Measurements from ENCODE around the gene TANC2. TPM values are rescaled to one million over a fixed set of nuclear protein-coding genes. Genes with fewer than 3 reads are reported as not detected.

Gene TANC2
- total RNA-seq, 3 donors from 2014 or later (not counting 1 experiment from before 2014, with no cell fraction given): 53.9 to 59.9 (median 59.4) TPM

GRCh38 chr17:62920300-62920699, 45.7 kb upstream of the TANC2 start:
- no peak overlapping the region for H3K4me3 ChIP-seq (ENCODE audit: low read length)
- H3K36me3 Mint-ChIP-seq: no peaks in the 10 kb centered on the region
- H3K27ac ChIP-seq (ENCODE audit: low read length): no peak overlapping the region
- peaks cover 0 to 12% of the 10 kb centered on the region in 2 donors for H3K27me3 Mint-ChIP-seq (ENCODE audit: low read depth in 2 of 2)
- H3K9me3 Mint-ChIP-seq: no peaks in the 10 kb centered on the region
- H3K9me3 ChIP-seq (ENCODE audit: control insufficient read depth, insufficient read depth, low read length): no peaks in the 10 kb centered on the region
- no peaks in the 10 kb centered on the region for H3K36me3 ChIP-seq (ENCODE audit: control insufficient read depth, insufficient read depth, low read length)
- no peaks in the 10 kb centered on the region for H3K27me3 ChIP-seq (ENCODE audit: control insufficient read depth, insufficient read depth, low read length)
- H3K4me3 Mint-ChIP-seq: no peak overlapping the region
- no peak for DNase-seq
- H3K27ac Mint-ChIP-seq: no peak overlapping the region
- intact Hi-C loops (cut with micrococcal nuclease): no loop called here
- no peaks in the 10 kb centered on the region for H3K4me1 ChIP-seq (ENCODE audit: control insufficient read depth, insufficient read depth, low read length)
- H3K4me1 Mint-ChIP-seq: no peaks in the 10 kb centered on the region
- WGBS (ENCODE audit: insufficient coverage): 80% methylated on average over 1 of the region's 1 CpG
- ATAC-seq: no peak
- no peak for TF ChIP-seq CTCF (IDR thresholded peaks at IDR 0.05)

- no peaks in the 10 kb centered on the region for H3K9me3 Mint-ChIP-seq
- 88% methylated on average over 8 of the region's 8 CpGs for WGBS (ENCODE audit: insufficient coverage)
- no peaks in the 10 kb centered on the region for H3K4me1 Mint-ChIP-seq
- H3K27ac ChIP-seq (ENCODE audit: low read length): no peak overlapping the region
- H3K4me3 Mint-ChIP-seq: no peak overlapping the region
- ATAC-seq (no peak), DNase-seq (no peak)
- no peaks in the 10 kb centered on the region for H3K36me3 ChIP-seq (ENCODE audit: control insufficient read depth, insufficient read depth, low read length)
- H3K27me3 Mint-ChIP-seq (ENCODE audit: low read depth in 2 of 2): peaks cover 0 to 12% of the 10 kb centered on the region in 2 donors
- H3K9me3 ChIP-seq (ENCODE audit: control insufficient read depth, insufficient read depth, low read length): no peaks in the 10 kb centered on the region
- H3K27ac Mint-ChIP-seq: no peak overlapping the region
- no peaks in the 10 kb centered on the region for H3K36me3 Mint-ChIP-seq
- no peak overlapping the region for H3K4me3 ChIP-seq (ENCODE audit: low read length)
- TF ChIP-seq CTCF (IDR thresholded peaks at IDR 0.05): no peak
- H3K4me1 ChIP-seq (ENCODE audit: control insufficient read depth, insufficient read depth, low read length): no peaks in the 10 kb centered on the region
- no peaks in the 10 kb centered on the region for H3K27me3 ChIP-seq (ENCODE audit: control insufficient read depth, insufficient read depth, low read length)
- intact Hi-C loops (cut with micrococcal nuclease): no loop called here
Measured at GRCh38 chr17:62921817-62922216, 44.2 kb upstream of the TANC2 start.

GRCh38 chr17:62923258-62924150, 42.5 kb upstream of the TANC2 start:
- WGBS (ENCODE audit: insufficient coverage): 85% methylated on average over 9 of the region's 11 CpGs
- no peak for DNase-seq
- Histone ChIP-seq H3K36me3 (ENCODE audit: control insufficient read depth, insufficient read depth, low read length) (no peaks in the 10 kb centered on the region), H3K27me3 (ENCODE audit: control insufficient read depth, insufficient read depth, low read length) (no peaks in the 10 kb centered on the region), H3K4me1 (ENCODE audit: control insufficient read depth, insufficient read depth, low read length) (no peaks in the 10 kb centered on the region), H3K4me3 (ENCODE audit: low read length) (no peak overlapping the region), H3K27ac (ENCODE audit: low read length) (no peak overlapping the region), H3K9me3 (ENCODE audit: control insufficient read depth, insufficient read depth, low read length) (no peaks in the 10 kb centered on the region)
- Mint-ChIP-seq H3K27me3 (ENCODE audit: low read depth in 2 of 2) (peaks cover 2 to 12% of the 10 kb centered on the region in 2 donors), H3K4me3 (no peak overlapping the region), H3K36me3 (no peaks in the 10 kb centered on the region), H3K9me3 (no peaks in the 10 kb centered on the region), H3K27ac (no peak overlapping the region), H3K4me1 (no peaks in the 10 kb centered on the region)
- intact Hi-C loops (cut with micrococcal nuclease): no loop called here
- no peak for TF ChIP-seq CTCF (IDR thresholded peaks at IDR 0.05)
- no peak for ATAC-seq

Data from natural killer cell (primary cell).